ENCODE results near the gene ADARB2. TPM values are rescaled to one million over a fixed set of nuclear protein-coding genes. Genes with fewer than 3 reads are reported as not detected.

The ADARB2 gene
- total and polyA plus RNA-seq, 4 donors = 0.22 to 1.3 (median 0.55) TPM

DNA sequence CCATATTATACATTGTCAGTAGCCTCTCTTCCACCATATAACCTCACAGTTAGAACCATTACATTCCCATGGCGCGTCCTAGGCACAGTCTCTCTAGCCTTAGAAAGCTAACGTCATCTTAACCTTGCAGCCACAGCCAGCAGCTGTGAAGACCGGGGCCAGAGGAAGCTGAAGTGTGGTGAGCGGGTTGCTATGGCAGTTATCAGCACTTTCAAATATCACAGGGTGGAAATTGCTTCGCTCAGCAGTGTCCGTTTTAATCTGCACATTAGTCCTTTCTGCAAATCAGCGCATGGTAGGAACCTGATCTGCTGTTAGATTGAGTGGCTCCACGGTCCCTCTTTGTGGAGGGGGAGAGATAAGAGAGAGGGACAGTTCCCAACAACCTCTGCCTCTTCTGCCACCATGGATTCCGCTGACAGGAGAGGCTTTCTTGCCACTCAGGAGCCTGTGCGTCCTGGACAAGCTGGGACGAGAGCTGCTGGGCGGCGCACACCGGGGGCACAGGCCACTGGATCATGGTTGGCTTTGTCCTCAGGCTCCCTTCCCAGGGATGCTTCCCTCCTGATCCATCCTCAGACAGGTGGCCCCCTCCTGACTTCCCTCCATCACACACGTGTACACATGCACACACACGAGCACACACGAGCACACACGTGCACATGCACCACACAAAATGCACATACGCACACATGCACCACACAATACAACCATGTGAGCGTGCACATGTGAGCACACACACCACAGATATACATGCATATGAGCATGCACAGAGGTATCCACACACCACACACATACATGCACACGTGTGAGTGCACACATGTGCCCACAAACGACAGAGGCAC, 587.3 kb downstream of the ADARB2 start:
- DNase-seq (peak; percentile 84 to 95 (median 92)), ATAC-seq (ENCODE audit: insufficient read depth, low FRiP score) (peak; percentile 50)
- Histone ChIP-seq H3K9ac (ENCODE audit: insufficient read depth in 1 of 2, low read length in 2 of 2) (peak overlapping the region in 1 of 2 donors; percentile 8), H3K27me3 (ENCODE audit: control insufficient read depth in 3 of 3, insufficient read depth in 3 of 3, low read length in 2 of 3) (no peaks in the 10 kb centered on the region), H3K27ac (ENCODE audit: low read depth in 1 of 2, low read length in 1 of 2) (no peak overlapping the region), H3K4me3 (no peak overlapping the region), H3K4me1 (ENCODE audit: control insufficient read depth in 5 of 5, insufficient read depth in 5 of 5, low read length in 5 of 5) (peaks cover 0 to 25% (median under 1%) of the 10 kb centered on the region in 5 donors), H3K36me3 (ENCODE audit: control insufficient read depth in 4 of 4, insufficient read depth in 4 of 4, low read length in 4 of 4) (no peaks in the 10 kb centered on the region), H3K9me3 (ENCODE audit: control insufficient read depth in 4 of 4, insufficient read depth in 3 of 4, low read length in 3 of 4) (peaks cover 0 to 6% (median 0%) of the 10 kb centered on the region in 4 donors)
- WGBS, 2 donors = 53 to 63% methylated on average over 20 to 23 of the region's 23 CpGs
- TF ChIP-seq, protein P1, sequence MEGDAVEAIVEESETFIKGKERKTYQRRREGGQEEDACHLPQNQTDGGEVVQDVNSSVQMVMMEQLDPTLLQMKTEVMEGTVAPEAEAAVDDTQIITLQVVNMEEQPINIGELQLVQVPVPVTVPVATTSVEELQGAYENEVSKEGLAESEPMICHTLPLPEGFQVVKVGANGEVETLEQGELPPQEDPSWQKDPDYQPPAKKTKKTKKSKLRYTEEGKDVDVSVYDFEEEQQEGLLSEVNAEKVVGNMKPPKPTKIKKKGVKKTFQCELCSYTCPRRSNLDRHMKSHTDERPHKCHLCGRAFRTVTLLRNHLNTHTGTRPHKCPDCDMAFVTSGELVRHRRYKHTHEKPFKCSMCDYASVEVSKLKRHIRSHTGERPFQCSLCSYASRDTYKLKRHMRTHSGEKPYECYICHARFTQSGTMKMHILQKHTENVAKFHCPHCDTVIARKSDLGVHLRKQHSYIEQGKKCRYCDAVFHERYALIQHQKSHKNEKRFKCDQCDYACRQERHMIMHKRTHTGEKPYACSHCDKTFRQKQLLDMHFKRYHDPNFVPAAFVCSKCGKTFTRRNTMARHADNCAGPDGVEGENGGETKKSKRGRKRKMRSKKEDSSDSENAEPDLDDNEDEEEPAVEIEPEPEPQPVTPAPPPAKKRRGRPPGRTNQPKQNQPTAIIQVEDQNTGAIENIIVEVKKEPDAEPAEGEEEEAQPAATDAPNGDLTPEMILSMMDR (IDR thresholded peaks at IDR 0.05; ENCODE audit: control extremely low read depth, extremely low read depth) = no peak

DNA sequence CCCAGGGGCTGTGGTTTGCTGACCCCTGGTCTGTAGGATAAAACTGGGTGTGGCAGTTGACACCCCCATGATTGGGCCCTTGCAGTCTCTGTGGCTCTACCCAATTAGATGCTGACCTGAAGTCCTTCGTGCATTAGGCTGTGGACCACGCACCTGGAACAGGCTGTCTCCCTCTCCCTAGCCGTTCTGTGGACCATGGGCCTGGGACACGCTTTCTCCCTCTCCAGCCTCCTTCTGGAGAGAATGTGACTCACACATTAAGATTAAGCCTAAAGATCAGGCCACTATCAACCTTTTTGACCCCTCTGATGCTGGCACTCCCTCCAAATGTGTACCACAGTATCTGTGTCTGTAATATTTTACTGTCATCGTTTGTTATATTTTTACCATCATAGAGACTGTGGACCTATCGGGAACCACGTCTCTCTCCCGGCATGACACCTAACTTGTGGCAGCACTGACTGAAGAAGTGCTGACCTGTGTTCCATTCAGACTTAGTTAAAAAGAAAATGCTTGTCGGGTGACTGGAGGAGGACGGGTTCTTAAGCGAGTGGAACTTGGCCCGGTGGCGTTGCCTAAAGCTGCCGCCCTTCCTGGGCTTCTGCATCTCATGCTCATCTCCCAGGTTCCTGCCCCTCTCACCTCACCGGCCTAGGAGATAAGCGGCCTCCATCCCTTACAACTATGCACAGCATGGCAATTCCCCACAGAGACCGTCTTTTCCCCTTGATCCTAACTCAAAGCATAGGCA, 588.3 kb downstream of the ADARB2 start:
- TF ChIP-seq, protein P1 (IDR thresholded peaks at IDR 0.05; ENCODE audit: control extremely low read depth, extremely low read depth) = no peak
- Histone ChIP-seq H3K4me1 (ENCODE audit: control insufficient read depth in 5 of 5, insufficient read depth in 5 of 5, low read length in 5 of 5) (peaks cover 0 to 15% (median 0%) of the 10 kb centered on the region in 5 donors), H3K9me3 (ENCODE audit: control insufficient read depth in 4 of 4, insufficient read depth in 3 of 4, low read length in 3 of 4) (peaks cover 0 to 6% (median 0%) of the 10 kb centered on the region in 4 donors), H3K36me3 (ENCODE audit: control insufficient read depth in 4 of 4, insufficient read depth in 4 of 4, low read length in 4 of 4) (no peaks in the 10 kb centered on the region), H3K27me3 (ENCODE audit: control insufficient read depth in 3 of 3, insufficient read depth in 3 of 3, low read length in 2 of 3) (no peaks in the 10 kb centered on the region), H3K4me3 (no peak overlapping the region), H3K9ac (ENCODE audit: insufficient read depth in 1 of 2, low read length in 2 of 2) (no peak overlapping the region), H3K27ac (ENCODE audit: low read depth in 1 of 2, low read length in 1 of 2) (no peak overlapping the region)
- no peak for ATAC-seq (ENCODE audit: insufficient read depth, low FRiP score)
- WGBS, 2 donors = 86 to 94% methylated on average over 17 of the region's 17 CpGs
- DNase-seq = no peak

DNA sequence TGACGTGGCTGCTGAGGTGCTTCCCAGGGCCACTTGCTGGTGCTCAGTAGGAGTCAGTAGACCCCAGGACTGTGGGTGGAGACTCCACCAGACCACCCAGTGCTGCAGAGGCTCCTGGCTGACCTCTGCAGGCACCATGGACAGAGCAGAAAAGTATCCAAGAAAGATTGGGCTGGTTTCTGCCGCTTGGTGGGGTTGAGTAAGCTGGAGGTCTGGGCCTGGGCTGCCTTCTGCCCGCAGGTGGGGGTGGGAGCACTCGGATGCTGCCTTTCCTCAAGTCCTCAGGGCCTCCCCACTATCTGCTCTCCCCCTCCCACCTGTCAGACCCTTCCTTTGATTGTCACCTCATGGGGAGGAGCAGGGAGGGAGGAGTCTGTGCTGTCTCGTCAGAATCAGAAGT, 589.5 kb downstream of the ADARB2 start:
- Histone ChIP-seq H3K9me3 (ENCODE audit: control insufficient read depth in 4 of 4, insufficient read depth in 3 of 4, low read length in 3 of 4) (peaks cover 0 to 6% (median 0%) of the 10 kb centered on the region in 4 donors), H3K4me1 (ENCODE audit: control insufficient read depth in 5 of 5, insufficient read depth in 5 of 5, low read length in 5 of 5) (peaks cover 0 to 11% (median 0%) of the 10 kb centered on the region in 5 donors), H3K27me3 (ENCODE audit: control insufficient read depth in 3 of 3, insufficient read depth in 3 of 3, low read length in 2 of 3) (no peaks in the 10 kb centered on the region), H3K9ac (ENCODE audit: insufficient read depth in 1 of 2, low read length in 2 of 2) (no peak overlapping the region), H3K36me3 (ENCODE audit: control insufficient read depth in 4 of 4, insufficient read depth in 4 of 4, low read length in 4 of 4) (no peaks in the 10 kb centered on the region), H3K27ac (ENCODE audit: low read depth in 1 of 2, low read length in 1 of 2) (no peak overlapping the region), H3K4me3 (no peak overlapping the region)
- ATAC-seq (ENCODE audit: insufficient read depth, low FRiP score) = no peak
- no peak for DNase-seq
- TF ChIP-seq, protein P1 (IDR thresholded peaks at IDR 0.05; ENCODE audit: control extremely low read depth, extremely low read depth) = no peak
- WGBS, 2 donors = 67 to 88% methylated on average over 4 to 5 of the region's 5 CpGs
